IPS-11a (cell line): Measurements from ENCODE around the gene GKN1.
A peak's percentile ranks its signal among the peaks of the same experiment; 100 is the strongest.

Experiments
- H3K4me3 ChIP-seq: one replicate; pipeline ENCODE4 v1.5.1; 2013; ENCODE audit warnings: low read depth, low read length, control low read depth

GKN1 gene

GRCh38 chr2:69003731-69004130 is 29.3 kb downstream of the GKN1 start:
- H3K4me3 ChIP-seq: no peak overlapping the region

- H3K4me3 ChIP-seq: no peak overlapping the region
Measured at GRCh38 chr2:69007169-69007568, 32.7 kb downstream of the GKN1 start.

DNA sequence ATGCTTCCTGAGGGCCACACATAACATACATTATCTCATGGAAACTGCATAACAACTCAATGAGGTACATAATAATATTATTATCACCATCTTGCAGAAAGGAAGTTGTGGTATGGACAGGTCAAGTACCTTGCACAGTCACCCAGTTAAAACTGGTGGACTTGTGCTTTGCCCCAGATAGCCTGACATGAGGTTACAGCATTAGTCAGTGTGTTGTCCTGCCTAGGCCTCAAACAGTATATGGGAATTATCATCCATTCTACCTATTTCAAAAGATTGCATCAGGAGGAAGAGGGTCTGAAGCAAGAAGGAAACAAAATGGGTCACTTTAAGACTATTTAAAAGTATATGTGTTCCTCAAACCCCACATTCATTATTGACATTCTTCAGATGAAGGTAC is 33.2 kb downstream of the GKN1 start:
- no peak overlapping the region for H3K4me3 ChIP-seq

DNA sequence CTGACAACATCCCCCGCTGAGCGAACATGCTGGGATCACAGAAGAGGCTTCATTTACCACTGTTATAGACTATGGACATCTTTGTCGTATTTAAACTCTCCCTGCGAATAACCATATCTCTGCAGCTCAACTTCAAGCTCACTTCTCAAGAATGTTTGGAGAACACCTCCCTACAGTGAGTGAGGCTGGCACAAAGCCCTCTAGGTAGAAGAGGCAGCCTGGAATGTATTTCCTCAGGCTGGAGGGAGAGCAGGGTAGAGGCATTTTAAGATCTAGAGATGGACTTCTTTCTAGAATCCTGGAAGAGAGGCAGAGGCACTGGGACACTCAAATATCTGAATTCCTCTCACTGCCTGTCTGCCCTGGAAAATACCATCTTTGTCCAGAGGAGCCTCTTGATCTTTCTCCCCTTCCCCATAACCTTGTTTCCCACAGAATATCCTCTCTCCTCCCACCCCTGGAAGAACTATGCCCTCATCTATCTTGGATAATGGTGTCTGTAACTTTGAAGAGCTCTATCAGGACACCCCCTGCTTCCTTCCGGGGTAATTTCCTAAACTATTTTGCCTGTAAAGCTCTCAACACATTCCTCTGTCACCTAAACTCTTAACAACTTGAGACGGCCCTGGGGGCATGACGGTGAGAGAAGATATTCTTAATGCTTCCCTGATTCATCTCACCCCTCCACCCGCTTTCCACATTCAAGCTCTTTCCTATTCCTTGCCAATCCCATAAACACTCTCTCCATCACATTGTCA is 36.2 kb downstream of the GKN1 start:
- H3K4me3 ChIP-seq: no peak overlapping the region

DNA sequence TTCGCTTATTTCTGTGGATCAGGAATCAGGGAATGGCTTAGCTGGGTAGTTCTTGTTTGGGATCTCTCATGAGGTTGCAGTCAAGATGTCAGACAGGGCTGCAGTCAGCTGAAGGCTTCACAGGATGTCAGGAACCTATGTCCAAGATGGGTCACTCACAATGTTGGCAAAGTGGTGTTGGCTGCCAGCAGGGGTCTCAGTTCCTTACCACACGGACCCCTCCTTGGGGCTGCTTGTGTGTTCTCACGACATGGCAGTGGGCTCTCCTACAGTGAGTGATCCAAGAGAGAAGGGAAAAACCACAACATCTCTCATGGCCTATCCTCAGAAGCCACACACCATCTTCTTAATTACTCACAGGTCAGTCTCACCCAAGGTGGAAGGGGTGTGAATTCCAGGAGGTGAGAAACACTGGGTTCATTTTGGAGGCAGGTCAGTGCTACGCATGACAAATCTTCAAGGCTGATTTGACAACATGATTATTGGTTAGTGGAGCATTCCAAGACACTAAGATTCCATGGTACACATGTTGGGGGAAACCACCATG is 37.2 kb downstream of the GKN1 start:
- H3K4me3 ChIP-seq: no peak overlapping the region

DNA sequence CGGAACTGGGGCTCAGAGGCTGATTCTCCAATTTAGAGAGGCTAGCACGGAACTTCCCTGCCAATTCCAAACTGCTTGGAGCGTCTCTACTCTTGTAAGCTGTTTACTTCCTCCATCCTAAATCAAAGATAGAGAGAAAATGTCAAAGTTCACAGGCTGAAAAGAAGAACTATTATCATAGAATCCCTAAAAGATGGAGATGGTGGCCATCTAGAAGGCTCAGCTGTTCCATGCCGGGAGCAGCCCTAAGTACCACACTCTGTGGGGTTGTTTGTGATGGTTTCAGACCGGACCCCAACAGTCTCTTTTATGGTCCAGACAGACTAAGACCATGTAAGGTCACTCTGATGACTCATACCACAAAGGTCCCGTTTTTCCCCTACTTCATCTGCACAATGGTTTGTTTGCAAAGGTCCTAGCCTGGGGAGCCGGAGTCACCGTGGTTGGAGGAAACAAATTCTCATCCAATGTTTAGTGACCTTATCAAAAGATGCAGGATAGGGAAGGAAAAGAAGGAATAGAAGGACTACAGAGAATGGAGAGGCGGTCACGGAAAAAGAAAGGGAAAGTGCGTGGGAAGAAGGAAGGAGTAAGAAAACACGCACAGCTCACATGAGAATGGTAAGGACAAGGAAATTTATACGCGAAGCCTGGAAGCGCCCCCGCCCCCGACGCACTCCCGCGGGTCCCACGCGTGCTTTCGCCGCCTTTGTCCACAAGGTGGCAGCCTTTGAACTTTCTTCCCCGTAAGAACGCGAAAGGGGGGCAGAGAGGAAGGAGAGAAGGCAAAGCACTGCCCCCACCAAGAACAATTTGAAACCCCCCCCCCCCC is 38.1 kb downstream of the GKN1 start:
- peak overlapping the region; percentile 88 for H3K4me3 ChIP-seq

GRCh38 chr2:69013142-69013839 is 38.9 kb downstream of the GKN1 start, which contains the start of gene ANTXR1:
ANTXR1 (plus strand) TSS chr2:69013179; CDS start chr2:69013500, 321 bp downstream.
- peak within 1 kb of the TSS; percentile 88 for H3K4me3 ChIP-seq

- peak overlapping the region; percentile 88 for H3K4me3 ChIP-seq
Measured at GRCh38 chr2:69013840-69014821, 39.7 kb downstream of the GKN1 start.

DNA sequence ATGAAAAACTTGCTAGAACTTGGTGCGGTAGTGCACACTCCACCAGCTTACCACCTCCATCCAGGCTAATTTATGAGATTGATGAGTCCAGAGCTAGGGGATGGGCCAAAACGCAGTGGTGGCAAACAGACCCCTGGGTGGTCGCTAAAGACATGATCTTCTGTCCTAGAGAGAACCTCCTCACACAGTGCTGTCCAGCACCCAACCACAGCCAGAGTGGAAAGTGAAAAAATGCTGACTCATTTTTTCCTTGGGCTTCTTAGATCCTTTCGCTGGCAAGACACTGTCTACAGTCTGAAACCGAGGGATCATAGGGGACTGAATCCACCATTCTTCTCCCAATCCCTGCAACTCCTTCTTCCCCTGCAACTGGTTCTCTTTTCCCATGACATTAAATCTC is 42.6 kb downstream of the GKN1 start:
- H3K4me3 ChIP-seq: no peak overlapping the region

DNA sequence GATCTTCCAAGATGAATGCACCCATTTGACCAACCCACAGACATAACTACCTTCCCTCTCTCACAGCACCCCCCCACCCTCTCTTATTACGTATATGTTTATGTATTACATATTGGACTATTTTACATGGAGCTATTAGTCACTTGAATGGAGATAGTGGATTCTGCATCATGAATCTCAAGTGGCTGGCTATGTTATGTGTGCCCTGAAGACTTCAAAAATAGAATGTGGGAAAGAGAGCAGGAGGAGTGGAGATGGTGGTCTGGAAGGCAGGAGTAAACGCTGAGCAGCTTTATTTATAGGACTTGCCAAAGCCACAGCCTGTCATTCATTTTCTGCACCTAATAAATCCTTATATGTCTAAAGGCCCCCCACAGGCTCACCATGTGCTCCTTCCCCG is 43.4 kb downstream of the GKN1 start:
- no peak overlapping the region for H3K4me3 ChIP-seq

DNA sequence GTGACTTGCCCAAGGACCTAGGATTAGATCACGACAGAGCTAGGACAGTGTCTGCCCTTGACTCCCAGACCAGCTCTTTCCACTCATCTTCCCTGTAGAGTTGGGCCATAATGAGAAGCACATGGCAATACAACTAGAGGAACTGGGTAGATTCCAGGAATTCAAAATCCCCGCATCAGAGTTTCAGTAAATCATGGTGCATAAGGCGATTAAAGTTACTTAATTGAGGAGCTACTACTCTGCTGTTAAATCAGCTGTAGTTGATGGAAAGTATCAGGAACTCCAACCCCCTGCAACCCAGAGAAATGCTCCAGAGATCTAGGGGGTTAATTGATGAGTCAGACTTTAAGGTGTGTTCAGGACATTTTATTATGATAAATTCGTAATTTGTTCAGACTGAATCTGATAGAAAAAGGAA is 44.3 kb downstream of the GKN1 start:
- H3K4me3 ChIP-seq: no peak overlapping the region

GRCh38 chr2:69020496-69021426 is 46.3 kb downstream of the GKN1 start:
- no peak overlapping the region for H3K4me3 ChIP-seq

- H3K4me3 ChIP-seq: no peak overlapping the region
Measured at GRCh38 chr2:69021727-69022126, 47.3 kb downstream of the GKN1 start.

DNA sequence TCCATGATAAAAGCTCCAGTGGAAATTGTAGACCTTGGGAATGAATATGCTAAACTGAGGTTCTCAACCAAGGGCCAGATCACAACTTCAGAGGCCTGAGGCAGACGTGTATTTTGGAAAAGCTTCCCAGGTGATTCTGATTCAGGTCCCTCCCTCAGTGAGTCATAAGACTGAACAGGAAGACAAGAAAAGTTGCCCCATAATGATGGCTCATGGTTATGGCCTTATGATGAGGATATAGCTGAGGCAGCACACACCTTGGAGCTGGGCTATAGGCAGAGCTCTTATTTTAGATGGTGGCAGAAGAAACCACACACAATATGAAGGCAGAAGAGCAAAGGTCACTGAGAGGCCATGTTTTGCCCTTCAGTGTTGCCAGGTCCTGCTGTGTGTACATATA is 48.1 kb downstream of the GKN1 start:
- no peak overlapping the region for H3K4me3 ChIP-seq

DNA sequence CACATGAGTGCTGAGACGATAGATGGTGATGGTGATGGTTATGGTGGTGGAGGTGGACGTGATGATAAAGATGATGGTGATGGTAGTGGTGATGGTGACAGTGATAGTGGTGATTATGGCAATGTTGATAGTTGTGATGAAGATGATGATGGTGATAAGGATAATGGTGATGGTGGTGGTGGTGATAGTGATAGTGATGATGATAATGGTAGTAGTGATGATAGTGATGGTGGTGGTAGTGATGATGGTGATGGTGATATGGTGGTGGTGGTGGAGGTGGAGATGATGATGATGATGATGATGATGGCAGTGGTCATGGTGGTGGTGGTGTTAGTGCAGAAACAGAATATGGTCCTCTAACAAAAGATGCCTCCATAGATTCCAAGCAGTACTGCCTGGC is 48.8 kb downstream of the GKN1 start:
- H3K4me3 ChIP-seq: no peak overlapping the region

GRCh38 chr2:69026026-69026425 is 51.6 kb downstream of the GKN1 start:
- H3K4me3 ChIP-seq: no peak overlapping the region

DNA sequence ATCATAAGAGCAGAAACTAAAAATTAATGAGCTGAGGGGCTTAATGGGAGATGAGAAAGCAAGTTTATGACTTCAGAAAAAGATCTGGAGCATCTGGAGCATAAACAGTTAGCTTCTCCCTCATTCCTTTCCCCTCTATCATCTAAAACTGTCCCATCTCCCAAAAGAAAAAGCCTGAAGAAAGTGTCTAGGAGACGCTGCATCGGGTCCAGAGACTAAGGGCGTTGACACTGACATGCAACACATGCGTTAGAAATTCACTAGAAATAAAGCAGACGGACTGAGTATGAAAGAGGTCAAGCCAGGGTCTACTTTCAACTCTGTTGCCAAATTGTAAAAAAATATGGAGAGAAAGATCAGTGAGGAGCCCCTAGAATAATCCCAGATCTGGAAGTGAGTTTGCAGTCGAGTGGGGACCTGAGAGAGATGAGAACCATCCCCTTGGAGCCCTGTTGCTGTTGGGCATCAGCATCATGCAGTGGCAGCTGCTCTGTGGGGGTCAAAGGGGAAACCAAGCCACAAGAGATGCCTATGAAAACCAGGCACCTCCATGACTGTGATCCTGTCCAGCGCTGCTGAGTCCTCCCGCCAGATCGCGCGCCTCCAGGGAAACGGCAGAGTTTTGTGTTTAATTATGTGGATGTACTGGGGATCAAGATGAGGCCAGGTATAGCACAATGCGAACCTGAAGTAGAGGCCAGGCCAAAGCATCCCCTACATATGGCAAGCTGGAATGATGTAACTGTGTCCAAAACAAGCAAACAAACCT is 52.4 kb downstream of the GKN1 start:
- no peak overlapping the region for H3K4me3 ChIP-seq
